ENCODE data around the gene SLC30A2.

Gene SLC30A2

DNA sequence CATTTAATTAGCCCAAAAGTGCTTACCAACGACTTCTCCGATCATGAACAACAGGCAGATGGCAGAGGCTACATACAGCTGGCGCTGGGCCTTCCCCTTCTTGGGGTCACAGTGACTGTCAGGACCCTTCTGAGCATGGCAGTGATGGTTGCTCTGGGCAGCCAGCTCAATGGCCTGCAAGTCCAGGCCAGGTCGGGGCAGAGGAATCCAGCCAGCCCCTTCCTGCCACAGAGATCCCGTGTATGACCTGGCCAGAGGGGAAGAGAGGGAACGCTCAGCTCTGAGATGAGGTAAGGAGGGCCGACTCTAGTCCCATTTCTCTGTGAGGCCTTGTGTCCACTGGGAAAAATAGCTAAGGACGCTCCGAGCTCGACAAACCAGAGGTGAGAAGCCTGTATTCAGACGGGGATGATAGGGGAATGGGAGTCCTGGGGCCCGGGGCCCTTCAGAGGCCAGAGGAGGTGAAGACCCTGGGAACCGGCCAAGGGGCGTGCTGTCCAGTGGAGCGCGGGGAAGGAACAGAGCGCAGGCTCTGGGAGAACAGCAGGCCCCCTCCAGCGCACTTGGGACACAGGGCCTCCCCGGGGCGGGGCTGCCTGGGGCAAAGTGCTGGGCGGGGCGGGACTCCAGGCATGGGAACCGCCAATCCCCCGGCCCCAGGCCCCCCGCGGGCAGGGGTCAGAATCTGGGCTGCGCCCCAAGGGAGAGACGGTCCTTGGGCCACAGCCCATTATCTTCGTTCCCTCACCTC, 772 bp downstream of the SLC30A2 start:
- TF ChIP-seq, protein P1, sequence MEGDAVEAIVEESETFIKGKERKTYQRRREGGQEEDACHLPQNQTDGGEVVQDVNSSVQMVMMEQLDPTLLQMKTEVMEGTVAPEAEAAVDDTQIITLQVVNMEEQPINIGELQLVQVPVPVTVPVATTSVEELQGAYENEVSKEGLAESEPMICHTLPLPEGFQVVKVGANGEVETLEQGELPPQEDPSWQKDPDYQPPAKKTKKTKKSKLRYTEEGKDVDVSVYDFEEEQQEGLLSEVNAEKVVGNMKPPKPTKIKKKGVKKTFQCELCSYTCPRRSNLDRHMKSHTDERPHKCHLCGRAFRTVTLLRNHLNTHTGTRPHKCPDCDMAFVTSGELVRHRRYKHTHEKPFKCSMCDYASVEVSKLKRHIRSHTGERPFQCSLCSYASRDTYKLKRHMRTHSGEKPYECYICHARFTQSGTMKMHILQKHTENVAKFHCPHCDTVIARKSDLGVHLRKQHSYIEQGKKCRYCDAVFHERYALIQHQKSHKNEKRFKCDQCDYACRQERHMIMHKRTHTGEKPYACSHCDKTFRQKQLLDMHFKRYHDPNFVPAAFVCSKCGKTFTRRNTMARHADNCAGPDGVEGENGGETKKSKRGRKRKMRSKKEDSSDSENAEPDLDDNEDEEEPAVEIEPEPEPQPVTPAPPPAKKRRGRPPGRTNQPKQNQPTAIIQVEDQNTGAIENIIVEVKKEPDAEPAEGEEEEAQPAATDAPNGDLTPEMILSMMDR (IDR thresholded peaks at IDR 0.05; ENCODE audit: control insufficient read depth, insufficient read depth, low read depth, low read length, missing control alignments) = no peak
- no peak overlapping the region for H3K4me3 ChIP-seq (ENCODE audit: control insufficient read depth, low read depth, low read length)
- DNase-seq (ENCODE audit: low read depth) = no peak

DNA sequence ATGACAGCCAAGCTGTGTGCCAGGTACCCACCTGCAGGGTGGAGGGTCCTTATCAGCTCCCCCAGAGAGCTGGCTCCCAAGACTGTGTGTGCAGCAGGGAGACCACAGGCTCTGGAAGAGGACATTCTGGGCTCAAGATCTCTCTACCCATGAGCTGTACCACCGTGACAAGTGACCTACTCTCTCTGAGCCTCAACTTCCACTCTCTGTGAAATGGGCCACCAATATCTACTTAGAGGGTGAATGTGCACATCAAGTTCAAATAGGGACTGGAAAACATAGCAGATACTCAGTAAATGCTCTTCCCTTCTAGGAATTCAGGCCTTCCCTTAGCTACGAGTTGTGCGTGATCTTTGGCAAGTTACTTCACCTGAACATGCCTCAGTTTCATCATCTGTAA, 1.5 kb downstream of the SLC30A2 start:
- TF ChIP-seq, protein P1 (IDR thresholded peaks at IDR 0.05; ENCODE audit: control insufficient read depth, insufficient read depth, low read depth, low read length, missing control alignments) = no peak
- no peak for DNase-seq (ENCODE audit: low read depth)

DNA sequence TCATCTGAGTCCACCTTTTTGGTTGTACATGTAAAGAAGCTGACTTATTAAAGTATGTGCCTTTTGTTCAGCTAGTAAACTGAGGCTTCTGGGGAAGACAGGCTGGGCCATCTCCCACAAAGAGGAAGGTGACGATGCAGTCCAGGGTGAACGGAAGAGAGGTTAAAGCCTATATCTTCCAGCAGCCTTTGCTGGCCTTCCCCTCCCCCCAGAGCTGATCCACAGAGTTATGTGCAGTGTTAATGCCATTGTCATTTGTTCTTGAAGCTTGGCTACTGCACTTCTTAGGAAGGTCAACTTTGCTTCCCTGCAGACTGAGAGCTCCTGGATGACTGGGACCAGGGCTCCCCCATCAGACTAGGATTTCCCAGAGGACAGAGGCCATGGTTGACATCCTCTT, 2.2 kb downstream of the SLC30A2 start:
- no peak for DNase-seq (ENCODE audit: low read depth)
- TF ChIP-seq, protein P1 (IDR thresholded peaks at IDR 0.05; ENCODE audit: control insufficient read depth, insufficient read depth, low read depth, low read length, missing control alignments) = no peak
- H3K4me3 ChIP-seq (ENCODE audit: control insufficient read depth, low read depth, low read length) = no peak overlapping the region

More for the DNA sequence above, 1.5 kb downstream of the SLC30A2 start:
- H3K4me3 ChIP-seq (ENCODE audit: control insufficient read depth, low read depth, low read length) = no peak overlapping the region

DNA sequence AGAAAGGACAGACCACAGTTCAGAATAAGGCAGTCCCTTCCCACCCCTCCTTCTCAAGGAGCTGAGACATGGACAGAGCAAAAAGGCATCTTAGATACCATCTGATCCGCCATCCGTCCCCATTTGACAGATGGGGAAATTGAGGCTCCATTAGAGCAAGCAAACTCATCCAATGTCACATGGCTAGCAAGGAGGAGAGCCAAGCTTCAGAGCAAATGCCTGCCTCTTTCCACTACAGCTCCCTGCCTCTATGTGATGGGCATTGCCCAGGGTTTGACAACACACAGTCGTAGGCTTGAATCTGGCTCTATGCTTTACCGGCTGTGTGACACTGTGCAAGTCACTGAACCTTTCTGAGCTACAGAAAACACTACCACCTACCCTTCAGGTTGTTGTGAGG, 3.9 kb downstream of the SLC30A2 start:
- DNase-seq (ENCODE audit: low read depth) = no peak

DNA sequence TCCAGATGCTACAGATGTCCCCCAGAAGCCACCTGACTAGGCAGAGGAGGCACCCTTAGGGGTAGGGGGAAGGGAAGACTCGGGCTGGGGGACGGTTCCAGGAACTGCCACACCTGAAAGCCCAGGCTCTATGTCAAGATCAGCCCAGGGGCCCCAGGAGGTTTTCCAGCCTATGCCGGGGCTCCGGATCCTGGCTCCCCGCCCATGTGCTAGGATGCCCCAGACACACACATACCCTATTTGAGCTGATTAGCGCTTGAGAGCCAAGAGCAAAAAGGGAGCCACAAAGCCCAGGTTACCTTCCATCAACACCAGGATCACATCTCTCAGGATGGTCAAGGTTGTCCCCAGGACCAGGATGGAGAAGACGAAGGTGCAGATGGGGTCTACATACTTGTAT, 4.5 kb downstream of the SLC30A2 start:
- no peak for DNase-seq (ENCODE audit: low read depth)

More for the DNA sequence above, 3.9 kb downstream of the SLC30A2 start:
- H3K4me3 ChIP-seq (ENCODE audit: control insufficient read depth, low read depth, low read length) = no peak overlapping the region
- TF ChIP-seq, protein P1 (IDR thresholded peaks at IDR 0.05; ENCODE audit: control insufficient read depth, insufficient read depth, low read depth, low read length, missing control alignments) = no peak

DNA sequence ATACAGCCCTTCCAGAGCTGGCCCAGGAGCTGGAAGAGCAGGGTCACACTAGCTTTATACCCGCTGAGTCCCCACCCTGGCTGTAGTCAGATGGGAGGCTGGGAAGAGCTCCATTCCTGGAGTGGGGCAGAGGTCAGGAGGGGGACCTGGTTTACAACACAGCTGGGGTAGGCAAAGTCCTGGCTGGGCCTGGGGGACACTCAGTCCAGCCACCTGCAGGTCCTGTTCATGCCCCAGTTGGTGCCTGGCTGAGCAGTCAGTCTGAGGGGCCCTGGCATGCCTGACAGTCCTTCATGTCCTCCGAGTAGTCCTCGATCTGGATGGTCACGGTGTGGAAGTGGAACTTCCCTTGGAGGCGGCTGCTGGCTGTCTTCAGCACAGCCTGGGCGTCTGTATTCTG, 7.0 kb downstream of the SLC30A2 start:
- no peak overlapping the region for H3K4me3 ChIP-seq (ENCODE audit: control insufficient read depth, low read depth, low read length)
- TF ChIP-seq, protein P1 (IDR thresholded peaks at IDR 0.05; ENCODE audit: control insufficient read depth, insufficient read depth, low read depth, low read length, missing control alignments) = no peak
- no peak for DNase-seq (ENCODE audit: low read depth)

More for the DNA sequence above, 4.5 kb downstream of the SLC30A2 start:
- no peak overlapping the region for H3K4me3 ChIP-seq (ENCODE audit: control insufficient read depth, low read depth, low read length)
- TF ChIP-seq, protein P1 (IDR thresholded peaks at IDR 0.05; ENCODE audit: control insufficient read depth, insufficient read depth, low read depth, low read length, missing control alignments) = no peak

Measured in AG09309 (cell line).